Astrocyte (in vitro differentiated cells and primary cell): ENCODE measurements around the gene BAHD1. TPM values are rescaled to one million over a fixed set of nuclear protein-coding genes. Genes with fewer than 3 reads are reported as not detected.

Experiments used
- DNase-seq: peaks from one replicate; pipeline ENCODE4 v3.0.0-alpha.2; 2010; ENCODE audit warnings: low read depth
- FAIRE-seq: peaks from 2 replicates; lab custom pipeline; 2011; peaks lifted over from hg19 to GRCh38; lab: Jason Lieb, UNC
- H2AFZ ChIP-seq: 2 replicates; pipeline ENCODE4 v1.6.0; 2012; ENCODE audit warnings: low read depth, low read length, inconsistent platforms
- H3K27ac ChIP-seq: 2 replicates; pipeline ENCODE4 v1.5.1; 2011; ENCODE audit warnings: low read depth, low read length, inconsistent platforms
- H3K27me3 ChIP-seq: 2 replicates; pipeline ENCODE4 v1.6.0; 2011; ENCODE audit warnings: low read length, inconsistent platforms; ENCODE audit not compliant: insufficient read depth
- H3K36me3 ChIP-seq: 2 replicates; pipeline ENCODE4 v1.5.1; 2011; ENCODE audit warnings: low read length, inconsistent platforms; ENCODE audit not compliant: insufficient read depth
- H3K4me1 ChIP-seq: 2 replicates; pipeline ENCODE4 v1.5.1; 2011; ENCODE audit warnings: low read length, inconsistent platforms; ENCODE audit not compliant: insufficient read depth
- H3K4me2 ChIP-seq: 2 replicates; pipeline ENCODE4 v1.6.0; 2012; ENCODE audit warnings: low read length, inconsistent platforms
- H3K4me3 ChIP-seq: 2 replicates; pipeline ENCODE4 v1.5.1; 2011; ENCODE audit warnings: low read depth, mild to moderate bottlenecking, low read length, inconsistent platforms; ENCODE audit not compliant: insufficient read depth
- H3K79me2 ChIP-seq: 2 replicates; pipeline ENCODE4 v1.6.0; 2012; ENCODE audit warnings: mild to moderate bottlenecking, low read length, inconsistent platforms; ENCODE audit not compliant: insufficient read depth
- H3K9ac ChIP-seq: 2 replicates; pipeline ENCODE4 v1.6.0; 2012; ENCODE audit warnings: mild to moderate bottlenecking, low read length, inconsistent platforms
- H3K9me3 ChIP-seq: 2 replicates; pipeline ENCODE4 v1.5.1; 2012; ENCODE audit warnings: low read depth, mild to moderate bottlenecking, low read length, inconsistent platforms; ENCODE audit not compliant: insufficient read depth
- H4K20me1 ChIP-seq: 2 replicates; pipeline ENCODE4 v1.6.0; 2012; ENCODE audit warnings: low read length, inconsistent platforms; ENCODE audit not compliant: insufficient read depth
- H3K27ac Mint-ChIP-seq: one replicate; pipeline ENCODE4 v1.8.0; 2021; ENCODE audit warnings: mild to moderate bottlenecking, mixed read lengths; ENCODE audit not compliant: unreplicated experiment
- H3K27me3 Mint-ChIP-seq: one replicate; pipeline ENCODE4 v1.8.0; 2021; ENCODE audit warnings: low read depth, mixed read lengths; ENCODE audit not compliant: unreplicated experiment
- H3K36me3 Mint-ChIP-seq: one replicate; pipeline ENCODE4 v1.8.0; 2021; ENCODE audit warnings: low read depth, mixed read lengths; ENCODE audit not compliant: unreplicated experiment
- H3K4me1 Mint-ChIP-seq: one replicate; pipeline ENCODE4 v1.8.0; 2021; ENCODE audit warnings: low read depth, mixed read lengths; ENCODE audit not compliant: unreplicated experiment
- H3K4me3 Mint-ChIP-seq: one replicate; pipeline ENCODE4 v1.8.0; 2021; ENCODE audit warnings: mild to moderate bottlenecking, moderate library complexity, mixed read lengths; ENCODE audit not compliant: unreplicated experiment
- H3K9me3 Mint-ChIP-seq: one replicate; pipeline ENCODE4 v1.8.0; 2021; ENCODE audit warnings: mild to moderate bottlenecking, mixed read lengths; ENCODE audit not compliant: unreplicated experiment
- CTCF ChIP-seq: IDR thresholded peaks from 2 replicates; pipeline ENCODE4 v1.5.1; 2011; ENCODE audit warnings: low read depth, mild to moderate bottlenecking, inconsistent platforms, low read length, moderate library complexity; ENCODE audit not compliant: insufficient read depth
- EZH2 ChIP-seq: IDR thresholded peaks from 2 replicates; pipeline ENCODE4 v1.6.1; 2012; ENCODE audit warnings: mild to moderate bottlenecking, low read length, inconsistent platforms; ENCODE audit not compliant: insufficient read depth
- total RNA-seq: library from RNA; stranded (reverse); gene quantifications from 2 replicates; pipeline ENCODE4 v1.2.1, GENCODE V29; 2021

The BAHD1 gene
- total RNA-seq, 1 donor from 2014 or later: 30.4 TPM

GRCh38 chr15:40501487-40501886 lies 60.7 kb downstream of the BAHD1 start:
- Histone ChIP-seq H3K4me1 (peaks cover 18% of the 10 kb centered on the region), H3K27me3 (peaks cover 19% of the 10 kb centered on the region), H3K27ac (no peak overlapping the region), H3K36me3 (no peaks in the 10 kb centered on the region), H3K4me2 (no peak overlapping the region), H3K9ac (no peak overlapping the region), H3K9me3 (no peaks in the 10 kb centered on the region), H3K79me2 (no peaks in the 10 kb centered on the region), H4K20me1 (no peaks in the 10 kb centered on the region), H3K4me3 (no peak overlapping the region), H2AFZ (no peak overlapping the region)
- DNase-seq: no peak
- Mint-ChIP-seq H3K9me3 (no peaks in the 10 kb centered on the region), H3K36me3 (no peaks in the 10 kb centered on the region), H3K27ac (no peak overlapping the region), H3K4me3 (no peak overlapping the region), H3K27me3 (peaks cover 28% of the 10 kb centered on the region), H3K4me1 (no peaks in the 10 kb centered on the region)
- TF ChIP-seq EZH2 (no peak), CTCF (no peak)
- no peak for FAIRE-seq

DNA sequence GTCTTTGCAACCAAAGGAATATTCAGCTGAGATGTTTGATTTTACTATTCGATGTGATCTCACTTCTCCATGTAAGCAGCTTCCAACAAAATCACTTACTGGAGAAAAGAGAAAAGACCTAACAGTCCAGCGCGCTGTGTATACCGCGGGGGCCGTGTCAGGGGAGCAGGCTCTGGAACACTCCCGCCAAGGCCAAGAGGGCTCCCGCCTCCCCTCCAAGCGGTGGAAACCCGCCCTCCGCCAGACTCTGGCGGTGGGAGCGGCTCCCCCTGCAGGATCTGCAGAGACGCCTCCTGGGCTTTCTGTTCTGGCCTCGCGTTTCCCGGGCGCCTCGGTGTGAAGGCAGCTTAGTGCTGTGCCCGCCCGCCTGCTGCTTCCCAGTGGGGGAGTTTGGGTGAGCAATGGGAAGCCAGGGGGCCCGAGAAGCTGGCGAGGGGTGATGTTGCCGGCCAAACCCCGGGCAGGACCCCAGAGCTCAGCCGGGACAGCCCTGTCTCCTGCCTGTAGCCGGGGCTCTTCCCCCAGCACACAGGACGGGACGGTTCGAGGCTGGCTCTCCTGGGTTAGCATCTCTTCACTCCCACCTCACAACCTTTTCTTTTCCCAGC lies 66.3 kb downstream of the BAHD1 start:
- H3K27ac Mint-ChIP-seq: no peak overlapping the region
- peaks cover 36% of the 10 kb centered on the region for H3K27me3 Mint-ChIP-seq
- H2AFZ ChIP-seq: peak overlapping the region; percentile 77
- no peaks in the 10 kb centered on the region for H3K9me3 ChIP-seq
- peak overlapping the region; percentile 9 for H3K9ac ChIP-seq
- peaks cover 26% of the 10 kb centered on the region for H3K27me3 ChIP-seq
- H3K4me3 Mint-ChIP-seq: peak overlapping the region; percentile 29
- no peak for FAIRE-seq
- H3K9me3 Mint-ChIP-seq: no peaks in the 10 kb centered on the region
- H3K36me3 Mint-ChIP-seq: no peaks in the 10 kb centered on the region
- H3K4me1 Mint-ChIP-seq: peaks cover 3% of the 10 kb centered on the region
- peaks cover 7% of the 10 kb centered on the region for H3K4me1 ChIP-seq
- no peak overlapping the region for H3K27ac ChIP-seq
- DNase-seq: peak; percentile 40
- H4K20me1 ChIP-seq: no peaks in the 10 kb centered on the region
- peak overlapping the region; percentile 73 for H3K4me2 ChIP-seq
- H3K4me3 ChIP-seq: no peak overlapping the region
- no peaks in the 10 kb centered on the region for H3K36me3 ChIP-seq
- H3K79me2 ChIP-seq: no peaks in the 10 kb centered on the region
- no peak for TF ChIP-seq EZH2
- peak; percentile 34 for TF ChIP-seq CTCF

DNA sequence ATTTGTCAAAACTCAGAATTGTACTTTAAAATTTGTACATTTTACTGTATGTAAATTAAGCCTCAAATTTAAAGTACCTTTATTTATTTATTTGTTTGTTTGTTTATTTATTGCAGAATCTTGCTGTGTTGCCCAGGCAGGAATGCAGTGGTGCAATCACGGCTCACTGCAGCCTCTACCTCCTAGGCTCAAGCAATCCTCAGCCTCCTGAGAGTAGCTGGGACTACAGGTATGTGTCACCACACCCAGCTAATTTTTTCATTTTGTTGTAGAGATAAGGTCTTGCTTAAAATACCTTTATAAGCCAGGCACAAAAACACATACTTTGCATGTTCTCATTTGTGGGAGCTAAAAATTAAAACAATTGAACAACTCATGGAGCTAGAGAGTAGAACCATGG lies 67.5 kb downstream of the BAHD1 start:
- no peak for FAIRE-seq
- no peak overlapping the region for H3K4me3 Mint-ChIP-seq
- H3K9me3 Mint-ChIP-seq: no peaks in the 10 kb centered on the region
- H3K4me2 ChIP-seq: no peak overlapping the region
- H2AFZ ChIP-seq: no peak overlapping the region
- H3K27me3 Mint-ChIP-seq: peaks cover 45% of the 10 kb centered on the region
- no peaks in the 10 kb centered on the region for H3K36me3 Mint-ChIP-seq
- no peak overlapping the region for H3K27ac ChIP-seq
- H3K79me2 ChIP-seq: no peaks in the 10 kb centered on the region
- DNase-seq: no peak
- no peaks in the 10 kb centered on the region for H3K9me3 ChIP-seq
- no peak overlapping the region for H3K4me3 ChIP-seq
- H3K4me1 Mint-ChIP-seq: peaks cover 8% of the 10 kb centered on the region
- H3K4me1 ChIP-seq: peaks cover 7% of the 10 kb centered on the region
- TF ChIP-seq CTCF (no peak), EZH2 (no peak)
- no peaks in the 10 kb centered on the region for H4K20me1 ChIP-seq
- H3K27ac Mint-ChIP-seq: no peak overlapping the region
- H3K9ac ChIP-seq: no peak overlapping the region
- H3K27me3 ChIP-seq: peaks cover 26% of the 10 kb centered on the region
- H3K36me3 ChIP-seq: no peaks in the 10 kb centered on the region
